ENCODE measurements around the gene CNTN1.

The CNTN1 gene

GRCh38 chr12:40970320-40970907 is 278.2 kb downstream of the CNTN1 start:
- DNase-seq (ENCODE audit: low read depth in 2 of 2) = no peak

DNA sequence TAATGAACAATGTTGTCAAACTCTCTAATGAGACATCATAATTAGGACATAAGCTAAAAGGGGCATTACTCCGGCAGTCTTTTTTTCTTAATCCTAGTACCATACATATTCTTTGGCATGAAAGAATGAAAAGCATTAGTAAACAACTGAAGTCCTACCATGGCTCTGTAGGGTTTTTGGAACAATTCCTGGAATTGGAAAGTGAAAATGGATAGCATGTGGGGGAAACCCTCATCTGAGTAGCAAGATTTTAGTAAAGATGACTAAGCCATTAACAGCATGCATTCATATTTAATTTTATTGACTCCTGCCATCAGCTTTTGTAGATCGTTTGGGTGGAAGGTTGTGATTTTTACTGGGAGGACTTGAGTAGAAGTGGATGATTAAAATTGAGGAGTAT is 279.7 kb downstream of the CNTN1 start:
- no peak for DNase-seq (ENCODE audit: low read depth in 2 of 2)

GRCh38 chr12:40976546-40976945 is 284.3 kb downstream of the CNTN1 start:
- DNase-seq (ENCODE audit: low read depth in 2 of 2) = no peak

- no peak for DNase-seq (ENCODE audit: low read depth in 2 of 2)
These were observed 288.3 kb downstream of the CNTN1 start for GRCh38 chr12:40980427-40980961.

GRCh38 chr12:40986001-40986400 is 293.8 kb downstream of the CNTN1 start:
- no peak for DNase-seq (ENCODE audit: low read depth in 2 of 2)

DNA sequence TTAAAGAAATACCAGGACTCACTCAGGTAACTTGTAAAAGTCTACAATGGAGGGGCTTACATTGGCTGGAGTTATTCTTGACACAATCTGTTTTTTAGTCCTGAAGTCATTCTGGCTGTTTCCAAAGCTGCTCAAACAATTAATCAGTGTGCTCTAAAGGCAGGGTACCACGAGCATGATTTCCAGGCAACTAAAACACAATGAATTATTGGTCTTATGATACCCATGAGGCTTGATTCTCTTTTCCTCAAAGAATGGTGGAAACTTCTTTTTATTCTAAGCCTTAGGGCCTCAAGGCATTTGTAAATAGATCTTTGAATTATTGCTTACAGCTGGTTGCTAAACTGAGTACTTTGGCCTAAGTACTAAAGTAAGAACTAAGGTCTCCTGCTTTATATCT is 296.1 kb downstream of the CNTN1 start:
- no peak for DNase-seq (ENCODE audit: low read depth in 2 of 2)

- DNase-seq (ENCODE audit: low read depth in 2 of 2) = no peak
These were observed 296.6 kb downstream of the CNTN1 start for GRCh38 chr12:40988824-40989223.

DNA sequence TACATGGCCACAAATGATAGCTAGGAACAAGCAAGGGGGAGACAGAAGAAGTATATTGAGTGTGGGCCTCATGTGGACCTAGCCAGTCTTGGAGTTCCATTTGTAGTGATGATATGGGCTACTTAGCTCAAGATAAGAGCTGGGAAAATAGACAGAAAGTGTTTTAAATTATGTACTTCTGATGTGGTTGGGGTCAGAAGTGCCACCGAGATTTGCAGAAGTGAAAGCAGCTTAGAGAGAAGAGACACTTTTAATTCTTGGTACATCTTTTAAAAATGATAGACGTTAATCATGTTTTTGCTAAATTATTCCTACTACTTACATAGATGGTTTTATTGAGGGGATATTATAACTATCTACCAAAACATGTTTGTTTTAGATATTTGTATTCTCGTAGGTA is 297.5 kb downstream of the CNTN1 start:
- DNase-seq (ENCODE audit: low read depth in 2 of 2) = no peak

- no peak for DNase-seq (ENCODE audit: low read depth in 2 of 2)
These were observed 299.9 kb downstream of the CNTN1 start for GRCh38 chr12:40992158-40992557.

GRCh38 chr12:40992674-40993073 is 300.4 kb downstream of the CNTN1 start:
- no peak for DNase-seq (ENCODE audit: low read depth in 2 of 2)

DNA sequence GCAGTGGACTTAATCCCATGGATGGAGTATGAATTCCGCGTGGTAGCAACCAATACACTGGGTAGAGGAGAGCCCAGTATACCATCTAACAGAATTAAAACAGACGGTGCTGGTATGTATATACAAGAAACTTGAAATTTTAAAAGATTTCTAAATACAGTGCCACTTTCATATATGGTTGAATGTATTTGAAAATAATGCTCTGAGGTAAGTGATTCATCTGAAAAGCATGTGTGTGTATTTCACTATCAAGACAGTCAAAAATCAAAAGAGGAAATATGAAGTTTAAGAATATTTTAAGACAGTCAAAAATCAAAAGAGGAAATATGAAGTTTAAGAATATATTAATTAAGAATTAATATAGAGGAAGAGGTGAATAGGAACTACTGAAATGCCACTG is 300.9 kb downstream of the CNTN1 start:
- DNase-seq (ENCODE audit: low read depth in 2 of 2) = no peak

DNA sequence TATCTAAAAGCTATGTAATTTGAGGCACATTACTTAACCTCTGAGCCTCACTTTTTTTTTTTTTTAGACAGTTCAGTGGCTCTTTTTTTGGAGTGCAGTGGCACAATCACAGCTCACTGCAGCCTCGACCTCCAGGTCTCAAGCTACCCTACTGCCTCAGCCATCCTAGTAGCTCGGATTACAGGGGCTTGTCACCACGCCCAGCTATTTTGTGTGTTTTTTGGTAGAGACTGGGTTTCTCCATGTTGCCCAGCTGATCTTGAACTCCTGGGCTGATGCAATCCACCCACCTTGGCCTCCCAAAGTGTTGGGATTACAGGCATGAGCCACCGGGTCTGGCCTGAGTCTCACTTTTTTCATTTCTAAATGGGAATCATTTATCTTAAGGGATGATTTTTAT is 303.9 kb downstream of the CNTN1 start:
- no peak for DNase-seq (ENCODE audit: low read depth in 2 of 2)

- DNase-seq (ENCODE audit: low read depth in 2 of 2) = no peak
These were observed 307.0 kb downstream of the CNTN1 start for GRCh38 chr12:40999210-40999609.

GRCh38 chr12:41008472-41008871 is 316.2 kb downstream of the CNTN1 start:
- no peak for DNase-seq (ENCODE audit: low read depth in 2 of 2)

- DNase-seq (ENCODE audit: low read depth in 2 of 2) = no peak
These were observed 319.7 kb downstream of the CNTN1 start for GRCh38 chr12:41011939-41012338.

GRCh38 chr12:41013881-41014642 is 321.8 kb downstream of the CNTN1 start:
- DNase-seq (ENCODE audit: low read depth in 2 of 2) = no peak

- DNase-seq (ENCODE audit: low read depth in 2 of 2) = no peak
These were observed 322.4 kb downstream of the CNTN1 start for GRCh38 chr12:41014643-41015020.

- no peak for DNase-seq (ENCODE audit: low read depth in 2 of 2)
These were observed 325.8 kb downstream of the CNTN1 start for GRCh38 chr12:41018010-41018409.

- no peak for DNase-seq (ENCODE audit: low read depth in 2 of 2)
These were observed 327.2 kb downstream of the CNTN1 start for GRCh38 chr12:41019461-41019860.

GRCh38 chr12:41023836-41024235 is 331.6 kb downstream of the CNTN1 start:
- DNase-seq (ENCODE audit: low read depth in 2 of 2) = no peak

- DNase-seq (ENCODE audit: low read depth in 2 of 2) = no peak
These were observed 333.9 kb downstream of the CNTN1 start for GRCh38 chr12:41026151-41026550.

DNA sequence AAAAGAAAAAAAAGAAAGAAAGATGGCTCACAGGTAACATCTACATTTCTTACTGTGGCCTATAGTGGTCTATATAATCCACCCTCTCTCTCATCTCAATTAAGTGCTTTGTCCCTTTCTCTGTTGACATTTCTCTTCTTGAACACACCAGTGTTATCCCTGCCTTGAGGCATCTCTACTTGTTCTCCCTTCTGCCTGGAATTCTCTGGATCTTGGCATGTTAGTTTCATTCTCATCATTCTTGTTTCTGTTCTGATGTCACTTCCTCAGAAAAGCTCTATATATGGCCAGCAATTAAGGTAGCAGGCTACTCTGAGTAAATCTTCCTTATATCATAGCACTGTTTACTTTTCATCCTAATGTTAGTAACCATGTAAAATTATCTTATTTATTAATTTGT is 340.1 kb downstream of the CNTN1 start:
- no peak for DNase-seq (ENCODE audit: low read depth in 2 of 2)

GRCh38 chr12:41034686-41035085 is 342.4 kb downstream of the CNTN1 start:
- no peak for DNase-seq (ENCODE audit: low read depth in 2 of 2)
